SHP77 (cell line): ENCODE results near the gene C13orf46.

ENCODE experiments used
- DNase-seq, 2 experiments: peaks; one replicate each; lab custom pipeline; 2025; lab: John Stamatoyannopoulos, UW

The C13orf46 gene

DNA sequence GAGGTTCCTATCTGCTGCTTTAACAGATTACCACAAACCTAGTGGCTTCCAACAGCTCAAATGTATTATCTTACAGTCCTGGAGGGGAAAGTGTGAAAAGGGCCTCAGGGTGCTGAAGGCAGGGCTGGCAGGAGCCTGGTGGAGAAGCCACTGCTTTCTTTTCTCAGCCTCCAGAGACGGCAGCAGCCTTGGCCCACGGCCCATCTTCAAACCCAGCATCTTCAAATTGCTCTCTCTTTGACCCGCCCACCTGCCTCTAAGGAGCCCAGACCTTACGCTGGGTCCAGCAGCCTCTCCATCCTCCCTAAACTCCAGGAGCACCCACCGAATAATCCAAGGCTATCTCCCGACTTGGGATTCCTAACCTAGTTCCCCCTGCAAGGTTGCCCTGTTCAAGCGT, 35.6 kb downstream of the C13orf46 start:
- DNase-seq: no peak

DNA sequence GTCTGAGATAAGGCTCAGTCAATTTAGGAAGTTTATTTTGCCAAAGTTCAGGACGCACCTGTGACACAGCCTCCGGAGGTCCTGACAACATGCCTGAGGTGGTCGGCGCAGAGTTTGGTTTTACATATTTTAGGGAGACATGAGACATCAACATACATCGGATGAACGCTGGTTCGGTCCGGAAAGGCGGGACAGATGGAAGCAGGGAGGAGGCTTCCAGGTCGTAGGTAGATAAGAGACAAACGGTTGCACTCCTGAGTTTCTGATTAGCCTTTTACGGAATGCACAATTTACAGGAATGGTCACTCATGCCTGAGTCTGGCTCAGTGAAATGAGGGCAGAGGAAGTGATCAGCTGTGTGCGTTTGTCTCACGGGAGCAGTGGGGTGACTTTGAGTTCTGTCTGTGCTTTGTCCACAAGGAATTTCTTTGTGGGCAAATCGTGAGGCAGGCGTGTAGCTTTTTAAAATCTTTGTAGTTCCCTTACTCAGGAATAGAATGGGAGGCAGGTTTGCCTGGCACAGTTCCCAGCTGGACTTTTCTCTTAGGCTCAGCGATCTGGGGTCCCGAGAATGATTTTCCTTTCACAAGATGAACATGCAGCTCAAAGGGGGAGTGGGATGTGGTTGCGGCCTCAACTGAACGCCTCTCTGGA, 36.2 kb downstream of the C13orf46 start:
- no peak for DNase-seq

DNA sequence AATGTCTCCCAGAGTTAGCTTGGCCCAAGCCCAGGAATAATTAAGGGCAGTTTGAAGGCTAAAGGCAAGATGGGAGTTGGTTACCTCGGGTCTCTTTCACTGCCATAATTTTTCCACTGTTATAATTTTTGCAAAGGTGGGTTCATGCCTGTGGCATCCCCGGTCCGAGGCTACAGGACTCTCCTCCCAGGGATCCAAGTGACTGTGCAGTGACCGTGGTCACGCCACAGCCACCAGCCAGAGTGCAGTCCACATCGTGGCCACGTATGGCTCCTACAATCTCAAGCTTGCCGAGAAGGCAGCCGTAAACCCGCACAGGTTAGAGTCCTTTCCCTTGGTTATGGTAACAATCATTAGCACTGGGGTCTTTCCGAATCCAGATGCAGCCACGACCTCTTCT, 36.8 kb downstream of the C13orf46 start:
- DNase-seq: no peak

DNA sequence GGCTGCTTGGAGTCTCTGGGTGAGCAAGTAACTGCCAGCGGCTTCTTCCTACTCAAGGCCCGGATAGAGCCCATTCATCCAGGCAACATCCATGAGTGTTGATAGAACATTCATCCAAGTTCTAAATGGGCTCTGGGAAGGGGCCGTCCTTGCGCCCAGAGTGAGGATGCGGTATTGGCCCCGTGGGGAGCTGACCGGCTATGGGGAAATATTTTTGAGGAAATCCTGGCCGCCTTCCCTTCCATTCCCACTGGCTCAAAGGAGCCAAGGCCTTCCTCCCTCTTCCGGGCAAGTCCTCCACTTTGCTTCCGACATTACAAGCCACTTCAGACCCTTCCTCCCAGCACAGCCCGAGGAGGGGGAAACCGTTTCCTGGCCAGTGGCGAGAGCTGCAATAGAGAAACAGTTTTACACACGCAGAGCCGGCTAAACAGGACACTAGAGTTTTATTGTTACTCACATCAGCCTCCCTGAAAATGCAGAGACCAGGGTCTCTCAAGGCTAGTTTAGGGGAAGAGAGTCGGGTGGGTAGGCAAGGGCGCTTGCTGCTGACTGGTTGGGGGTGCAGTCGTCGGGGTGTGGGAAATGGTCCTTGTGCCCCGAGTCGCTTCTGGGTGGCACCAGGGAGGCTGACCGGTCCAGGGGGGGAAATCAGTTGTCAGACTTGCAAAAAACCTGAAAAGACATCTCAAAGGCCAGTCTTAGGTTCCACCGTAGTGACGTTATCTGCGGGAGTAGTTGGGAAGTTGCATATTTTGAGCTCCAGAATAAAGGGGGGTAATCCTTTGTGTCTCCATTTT, 37.5 kb downstream of the C13orf46 start:
- no peak for DNase-seq

DNA sequence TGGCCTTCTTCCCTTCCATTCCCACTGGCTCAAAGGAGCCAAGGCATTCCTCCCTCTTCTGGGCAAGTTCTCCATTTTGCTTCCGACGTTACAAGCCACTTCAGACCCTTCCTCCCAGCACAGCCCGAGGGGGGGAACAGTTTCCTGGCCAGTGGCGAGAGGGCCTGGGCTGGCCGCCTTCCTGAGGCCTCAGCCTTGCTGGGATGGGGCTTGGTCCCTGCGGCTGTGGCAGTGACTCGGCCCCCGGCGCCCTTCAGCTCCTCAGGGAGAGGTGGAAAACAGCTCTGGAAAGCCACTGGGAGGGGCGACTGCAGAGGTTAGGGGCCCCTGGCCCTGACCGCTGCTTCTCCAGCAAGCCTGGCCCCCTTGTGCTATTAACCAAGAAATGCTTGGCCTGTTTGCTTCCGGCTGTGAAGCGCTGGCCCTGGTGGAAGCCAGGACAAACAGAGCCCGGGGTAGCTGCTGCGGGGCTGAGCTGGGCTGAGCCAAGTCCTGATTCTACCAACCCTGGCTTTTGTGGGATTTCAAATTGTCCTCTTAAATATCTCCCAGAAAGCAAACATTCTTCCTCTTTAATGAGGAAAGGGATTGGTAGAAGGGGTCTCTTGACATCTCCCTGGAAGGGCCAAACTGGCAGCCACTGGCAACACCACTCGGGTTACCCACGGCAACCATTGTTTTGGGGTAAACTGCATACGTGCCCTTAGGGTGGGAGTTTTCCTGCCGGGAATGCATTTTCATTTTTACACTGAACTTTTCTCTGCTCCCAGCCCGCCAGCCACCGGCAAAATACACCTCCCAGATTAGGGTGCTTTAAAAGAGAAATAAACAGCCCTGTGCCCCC, 38.7 kb downstream of the C13orf46 start:
- no peak for DNase-seq

DNA sequence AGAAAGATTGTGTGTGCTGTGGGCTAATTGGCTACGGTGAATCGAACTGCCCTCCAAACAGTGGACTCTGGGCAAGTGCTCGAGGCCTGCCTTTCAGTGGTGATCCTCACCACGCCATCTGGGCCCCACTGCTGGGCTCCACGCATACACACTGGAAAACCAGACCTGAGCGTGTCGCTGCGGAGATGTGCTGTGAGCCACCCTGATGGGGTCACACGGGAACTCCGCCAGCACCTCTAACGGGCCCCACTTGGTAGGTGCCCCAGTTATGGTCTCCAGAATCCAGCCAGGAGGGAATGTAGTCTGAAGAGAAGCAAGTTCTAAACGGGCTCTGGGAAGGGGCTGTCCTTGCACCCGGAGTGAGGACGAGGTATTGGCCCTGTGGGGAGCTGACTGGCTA, 39.3 kb downstream of the C13orf46 start:
- no peak for DNase-seq

DNA sequence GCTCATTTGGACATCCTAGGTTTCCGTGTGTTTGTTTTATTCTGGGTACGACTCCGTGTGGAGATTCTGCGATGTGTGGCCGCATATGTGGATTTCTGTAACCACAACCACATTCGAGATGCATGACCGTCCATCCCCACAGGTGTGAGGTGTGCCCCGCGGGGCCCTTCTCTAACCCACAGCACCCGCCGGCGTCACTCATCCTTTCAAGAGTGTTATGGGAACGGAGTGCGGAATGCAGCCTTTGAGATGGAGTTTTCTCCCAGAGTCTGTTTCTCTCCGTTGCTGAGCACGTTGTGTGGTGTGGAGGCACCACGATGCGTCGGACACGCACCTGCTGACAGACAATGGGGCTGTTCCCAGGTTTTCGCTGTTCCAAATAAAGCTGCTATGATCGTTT, 40.0 kb downstream of the C13orf46 start:
- DNase-seq: no peak

DNA sequence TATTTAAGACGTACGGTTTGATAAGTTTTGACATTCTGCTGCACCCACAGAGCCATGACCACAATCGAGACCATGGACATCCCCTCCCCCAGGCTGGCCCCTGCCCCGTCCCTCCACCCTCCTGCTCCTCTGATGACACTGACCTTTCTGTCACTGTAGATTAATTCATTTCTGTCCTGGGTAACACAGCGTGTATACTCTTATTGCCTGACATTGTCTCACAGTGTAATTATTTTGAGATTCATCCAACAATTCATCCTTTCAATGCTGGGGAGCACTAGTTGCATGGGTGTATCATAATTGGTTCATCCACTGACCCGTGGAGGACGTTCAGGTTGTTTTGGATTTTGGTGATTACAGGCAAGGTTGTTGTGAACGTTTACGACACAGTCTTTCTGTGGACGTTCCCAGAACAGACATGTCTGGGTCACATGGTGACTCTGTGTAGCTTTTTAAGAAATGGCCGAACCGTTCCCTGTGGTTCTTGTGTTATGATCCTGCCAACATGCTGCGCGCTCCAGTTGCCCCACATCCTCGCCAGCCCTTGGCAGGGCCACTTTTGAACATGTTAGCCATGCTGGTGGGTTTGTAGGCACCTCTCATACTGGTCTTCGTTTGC, 41.9 kb downstream of the C13orf46 start:
- DNase-seq: no peak

DNA sequence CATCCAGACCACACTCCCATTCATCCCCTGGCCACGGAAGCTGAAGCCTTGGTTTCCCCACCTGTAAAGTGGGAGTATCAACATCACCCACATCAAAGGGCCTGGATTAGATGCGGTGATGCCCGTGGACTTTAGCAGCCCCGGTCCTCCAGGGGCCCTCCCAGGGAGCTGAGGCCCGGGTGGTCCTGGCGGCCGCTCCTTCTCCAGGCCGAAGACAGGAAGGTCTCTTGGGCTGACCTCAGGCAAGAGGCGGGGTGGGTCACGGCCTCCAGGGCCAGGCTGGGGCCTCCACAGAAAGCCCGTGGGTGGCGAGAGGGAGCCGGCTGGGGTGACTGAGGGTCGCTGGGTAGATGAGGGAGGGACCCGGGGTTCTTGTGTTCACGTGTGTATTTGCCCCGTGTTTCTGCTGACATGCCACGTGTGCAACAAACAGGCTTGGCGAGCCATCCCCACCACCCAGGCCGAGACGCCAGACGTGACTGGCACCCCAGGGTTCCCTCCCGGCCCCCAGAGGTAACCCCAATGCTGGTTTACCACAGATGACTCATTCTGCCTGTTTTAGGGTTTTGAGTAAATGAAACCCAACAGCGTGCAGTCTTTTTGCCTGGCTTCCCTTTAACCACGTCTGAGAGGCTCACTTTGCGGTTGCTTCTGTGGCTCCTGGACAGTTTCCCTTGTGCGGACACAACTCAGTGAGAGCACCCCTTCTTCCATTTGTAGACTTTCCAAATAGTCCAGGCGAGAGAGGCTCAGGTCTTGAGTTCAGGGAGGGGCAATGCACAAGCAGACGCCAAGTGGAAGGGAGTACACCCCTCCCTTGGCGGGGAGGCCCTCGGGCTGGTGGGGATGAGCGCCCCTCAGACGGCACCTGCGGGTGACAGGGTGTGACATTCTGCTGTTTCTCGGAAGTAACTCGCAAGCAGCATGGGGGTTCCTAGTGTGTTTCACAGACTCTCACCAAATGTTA, 42.9 kb downstream of the C13orf46 start:
- DNase-seq: no peak

DNA sequence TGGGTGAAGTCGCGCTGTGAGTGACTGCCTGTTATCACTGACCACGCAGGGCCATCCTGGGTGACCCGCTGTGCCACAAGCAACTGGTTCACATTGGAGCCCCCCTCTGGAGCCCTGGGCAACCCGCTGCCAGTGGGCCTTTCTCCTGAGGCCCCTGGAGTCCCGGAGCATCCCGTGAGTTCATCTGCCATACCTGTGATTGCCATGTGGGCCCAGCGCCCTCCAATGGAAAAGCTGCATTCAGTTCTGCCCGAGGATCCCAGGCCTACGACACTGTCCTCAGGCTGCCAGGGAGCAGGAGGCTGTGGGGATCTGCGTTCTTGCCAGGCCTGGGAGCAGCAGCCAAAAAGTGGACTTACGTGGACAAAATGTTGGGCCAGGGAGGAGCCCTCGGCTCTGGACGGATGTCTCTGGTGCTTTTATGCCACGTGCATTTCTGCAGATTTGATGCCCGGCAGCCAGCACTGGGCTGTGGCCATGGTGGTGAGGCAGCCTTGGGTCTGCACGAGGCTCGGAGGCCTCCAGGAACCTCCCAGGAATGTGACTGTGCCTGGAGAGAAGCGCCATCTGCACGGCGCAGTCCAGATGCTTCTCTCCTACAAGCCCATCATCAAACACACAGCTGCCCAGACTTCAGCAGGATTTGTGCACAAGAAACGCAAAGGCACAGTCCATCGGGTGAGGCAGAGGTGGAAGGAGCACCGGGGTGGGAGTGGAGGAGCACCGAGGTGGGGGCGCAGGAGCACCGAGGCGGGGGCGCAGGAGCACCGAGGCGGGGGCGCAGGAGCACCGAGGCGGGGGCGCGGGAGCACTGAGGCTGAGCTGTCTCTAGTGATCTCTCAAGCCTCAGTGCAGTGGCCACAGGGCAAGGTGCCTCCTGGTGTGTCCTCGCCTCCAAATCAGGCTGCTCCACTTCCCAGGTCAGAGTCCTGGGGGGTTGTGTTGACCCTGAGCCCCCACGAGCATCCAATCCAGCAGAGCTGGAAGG, 44.0 kb downstream of the C13orf46 start:
- no peak for DNase-seq

DNA sequence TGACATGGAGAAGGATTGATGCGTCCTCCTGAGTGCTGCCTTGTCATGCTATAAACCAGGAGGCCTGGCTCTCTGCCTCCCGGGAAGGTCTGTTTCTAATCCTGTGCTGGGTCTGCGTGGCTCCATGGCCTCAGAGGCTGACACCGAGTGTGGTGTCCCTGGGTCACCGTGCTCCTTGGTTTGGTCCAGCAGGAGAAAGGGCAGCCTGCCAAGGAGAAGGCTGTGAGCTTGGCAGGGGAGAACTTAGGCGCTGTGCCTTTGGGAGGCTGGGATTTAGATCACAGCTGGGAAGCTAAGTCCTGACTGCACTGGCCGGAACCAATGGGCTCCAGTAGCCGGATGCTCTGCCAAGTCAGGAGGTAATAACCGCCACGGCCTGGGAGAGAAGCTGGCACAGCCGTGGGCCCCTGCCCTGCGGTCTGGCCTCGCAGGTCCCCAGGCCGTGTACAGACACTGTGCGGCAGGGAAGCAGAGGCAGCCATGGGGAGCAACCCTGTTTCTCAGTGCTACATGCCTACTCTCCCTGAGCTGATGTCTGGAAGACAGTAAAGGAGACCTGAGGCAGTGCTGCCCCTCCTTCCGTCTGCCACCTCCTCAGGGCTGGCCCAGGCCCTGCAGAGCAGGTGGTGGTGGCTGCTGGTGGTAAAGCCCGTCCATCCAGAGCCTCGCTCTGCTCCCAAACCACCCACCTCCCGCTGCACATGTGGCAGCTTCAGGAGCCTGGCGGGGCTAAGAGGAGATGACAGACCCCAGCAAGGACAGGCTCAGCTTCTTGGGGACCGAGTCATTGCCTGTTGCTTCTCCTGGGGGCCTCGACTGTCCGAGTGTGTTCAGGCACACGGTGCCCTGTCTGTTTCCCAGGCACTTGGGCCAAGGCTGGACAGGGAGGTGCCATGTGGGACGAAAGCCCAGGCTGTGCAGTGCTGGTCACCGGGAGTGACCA, 44.9 kb downstream of the C13orf46 start:
- peak in 1 of 2 experiments; percentile 35 for DNase-seq

DNA sequence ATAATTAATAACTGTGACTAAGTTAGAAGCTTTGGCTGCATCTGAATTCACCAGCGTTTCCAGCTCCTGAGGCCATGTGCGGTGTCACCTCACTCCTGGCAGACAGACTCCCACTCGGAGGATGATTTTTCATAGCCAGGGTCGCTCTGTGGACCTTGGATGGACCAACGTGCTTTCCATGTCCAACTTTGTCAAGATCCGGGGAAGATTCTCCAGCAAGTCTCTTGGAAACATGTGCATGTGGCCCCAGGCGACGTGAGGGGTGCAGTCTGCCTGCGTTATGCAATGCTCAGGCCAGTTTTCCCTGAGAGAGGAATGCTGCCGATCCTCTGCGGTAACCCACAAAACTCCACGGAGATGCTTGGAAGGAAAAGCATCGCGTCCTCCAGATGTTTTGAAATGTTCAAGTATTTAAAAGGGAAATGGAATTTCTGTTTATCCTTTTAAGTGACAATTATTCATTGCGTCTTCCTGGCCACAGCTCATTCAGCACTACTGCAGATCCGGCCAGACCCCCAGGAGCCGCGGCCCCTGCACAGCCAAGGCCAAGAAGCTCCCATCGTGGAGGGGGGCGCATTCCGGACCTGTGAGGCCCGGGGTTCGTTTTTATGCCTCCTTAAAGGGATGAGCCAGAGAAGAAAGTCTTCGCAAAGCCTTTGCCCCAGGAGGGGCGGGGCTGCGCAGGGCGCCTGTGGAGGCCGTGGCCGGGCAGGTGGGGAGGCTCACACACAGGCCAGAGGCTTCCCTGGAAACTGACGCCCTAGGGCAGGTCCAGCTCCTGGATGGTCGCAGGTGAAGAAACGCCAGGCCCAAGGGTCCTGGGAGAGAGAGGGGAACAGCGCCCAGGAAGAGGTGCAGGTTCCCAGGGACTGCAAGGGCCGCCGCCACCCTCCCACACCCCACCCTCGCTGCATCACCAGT, 46.0 kb downstream of the C13orf46 start:
- DNase-seq: no peak

DNA sequence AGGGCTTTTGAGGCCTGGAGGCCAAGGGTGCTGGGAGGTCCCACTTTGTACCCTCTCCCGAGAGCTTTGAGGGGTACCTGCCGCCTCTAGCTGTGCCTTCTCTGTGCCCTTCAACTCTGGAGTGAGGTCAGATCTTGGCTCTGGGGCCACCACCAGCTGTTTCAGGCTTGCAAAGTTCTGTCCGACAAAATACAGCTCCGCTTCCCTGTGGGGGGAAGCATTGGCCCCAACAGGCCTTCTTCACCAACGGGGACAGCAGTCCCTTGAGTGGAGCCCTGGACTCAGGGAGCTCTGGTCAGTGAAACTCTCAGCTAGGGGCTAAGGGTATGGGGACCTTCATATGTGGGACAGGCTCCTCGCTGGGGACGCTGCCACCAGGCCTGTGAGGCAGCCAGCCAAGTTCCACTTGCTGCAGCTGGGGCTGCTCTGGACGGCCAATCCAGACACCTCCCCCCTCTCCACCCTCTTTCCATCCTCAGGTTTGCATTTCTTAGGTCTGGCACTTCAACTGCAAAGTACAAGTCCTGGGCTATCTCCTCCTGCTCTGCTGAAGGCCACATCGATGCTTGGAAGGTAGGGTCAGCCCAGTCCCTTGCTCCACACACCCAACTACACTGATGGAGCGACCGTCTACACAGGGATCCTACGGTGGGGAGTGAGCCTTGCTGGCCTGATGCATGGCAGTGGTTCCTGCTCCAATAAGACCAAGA, 46.8 kb downstream of the C13orf46 start:
- peak in 1 of 2 experiments; percentile 28 for DNase-seq

DNA sequence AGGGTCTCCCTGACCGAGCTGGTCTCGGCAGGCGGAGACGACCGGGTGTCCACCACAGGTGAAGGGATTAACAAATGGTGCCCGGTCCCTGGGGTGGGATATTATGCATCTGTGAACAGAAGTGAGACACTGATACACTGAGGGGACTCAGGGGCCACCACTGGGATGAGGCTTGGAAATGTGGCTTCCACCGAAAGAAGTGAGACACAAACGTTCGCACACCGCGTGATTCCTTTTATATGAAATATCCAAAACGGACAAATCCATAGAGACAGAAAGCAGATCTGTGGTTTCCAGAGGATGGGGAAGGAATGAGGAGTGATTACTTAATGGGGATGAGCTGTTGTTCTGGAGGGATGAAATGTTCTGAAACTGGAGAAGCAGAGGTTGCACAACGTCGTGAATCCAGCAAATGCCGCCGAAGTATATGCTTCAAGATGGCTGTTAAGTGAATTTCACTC, 47.5 kb downstream of the C13orf46 start:
- DNase-seq: no peak

DNA sequence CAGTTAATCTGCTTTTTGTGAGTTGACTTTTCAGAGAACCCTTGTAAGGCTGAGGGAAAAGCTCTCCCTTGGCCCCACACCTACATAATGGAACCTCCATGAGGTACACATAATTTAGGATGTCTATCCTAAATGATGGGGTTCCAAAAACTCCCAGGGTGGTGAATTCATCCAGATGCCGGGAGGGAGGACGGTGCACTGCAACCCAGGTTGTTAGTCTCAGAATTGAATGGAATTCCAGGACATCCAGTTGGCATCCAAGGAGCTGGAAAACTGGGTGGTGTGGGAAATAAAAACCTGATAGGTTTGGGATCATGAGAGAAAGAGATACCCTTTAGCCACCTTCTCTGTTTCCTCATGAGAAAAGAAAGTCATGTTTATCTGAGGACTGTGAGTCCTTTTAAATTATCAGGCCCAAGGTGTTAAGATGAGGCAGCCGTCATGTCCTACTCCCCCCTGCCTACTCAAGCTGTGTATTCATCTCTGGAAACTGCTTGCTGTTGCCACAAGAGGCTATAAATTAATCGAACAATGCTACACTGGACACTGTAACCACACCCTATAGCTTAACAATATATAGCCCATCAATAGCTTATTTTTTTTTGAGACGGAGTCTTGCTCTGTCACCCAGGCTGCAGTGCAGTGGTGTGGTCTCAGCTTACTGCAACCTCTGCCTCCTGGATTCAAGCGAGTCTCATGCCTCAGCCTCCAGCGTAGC, 49.5 kb downstream of the C13orf46 start:
- no peak for DNase-seq

DNA sequence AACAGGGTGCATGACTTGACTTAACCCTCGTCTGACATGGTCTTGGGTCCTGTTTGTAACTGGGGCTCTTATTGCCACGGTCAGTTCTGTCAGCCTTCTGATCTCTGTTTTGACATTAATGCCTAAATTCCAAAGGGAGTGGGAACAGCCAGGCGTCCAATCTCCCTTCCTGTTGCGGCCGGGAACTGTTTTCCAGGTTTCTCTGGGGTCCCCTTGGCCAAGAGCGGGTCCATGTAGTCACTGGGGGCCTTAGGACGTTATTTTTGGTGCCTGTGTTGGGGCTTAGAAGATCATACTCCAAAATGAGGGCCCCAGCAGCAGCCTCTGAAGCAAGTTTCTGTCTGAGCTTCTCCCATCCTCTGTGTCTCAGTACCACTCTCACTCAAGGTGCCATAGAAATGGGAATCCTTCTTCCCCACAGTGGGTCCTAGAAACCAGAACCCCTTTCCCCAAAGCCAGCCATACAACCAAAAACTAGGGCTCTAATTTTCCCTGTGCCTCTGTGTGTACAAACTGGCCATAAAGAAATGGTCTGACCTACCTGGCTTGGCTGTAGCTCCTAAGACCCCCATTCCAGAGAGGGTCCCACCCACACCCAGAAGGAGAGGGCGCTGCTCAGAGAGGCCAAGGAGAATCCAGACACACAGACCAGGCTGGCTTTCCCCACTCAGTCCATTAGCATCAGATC, 50.4 kb downstream of the C13orf46 start:
- no peak for DNase-seq
